GM12878 (cell line): ENCODE results near the gene CD58.

Experiments
- CEBPB ChIP-seq, 2 experiments: fragments of 150-350 bp in 1 of 2; IDR thresholded peaks; 2 replicates each; pipeline ENCODE4 v1.6.1; 2012 to 2014; ENCODE audit warnings: low read depth in 2 of 2, low read length in 2 of 2, borderline replicate concordance in 1 of 2, inconsistent platforms in 1 of 2
- CREB1 ChIP-seq: IDR thresholded peaks from 2 replicates; pipeline ENCODE4 v1.6.1; 2012; ENCODE audit warnings: low read depth, mild to moderate bottlenecking, inconsistent platforms
- GATAD2B ChIP-seq: fragments of 450-650 bp; conservative IDR thresholded peaks from 2 replicates; pipeline ENCODE4 v1.6.1; 2017; ENCODE audit warnings: low read depth, mild to moderate bottlenecking, moderate library complexity
- TF ChIP-seq, protein P1 (sequence below), 3 experiments: IDR thresholded peaks in 2 of 3; conservative IDR thresholded peaks in 1 of 3; 2 replicates each; pipeline ENCODE4 v1.5.1; 2011; ENCODE audit warnings: low read depth in 3 of 3, low read length in 3 of 3, mild to moderate bottlenecking in 3 of 3, control low read depth in 2 of 3, moderate library complexity in 2 of 3, inconsistent platforms in 1 of 3, mixed read lengths in 1 of 3; ENCODE audit not compliant: control insufficient read depth in 2 of 3, insufficient read depth in 1 of 3; ENCODE audit errors: extremely low read depth in 1 of 3

GRCh38 chr1:116586741-116587143, 15.9 kb upstream of the CD58 start:
- TF ChIP-seq CREB1, result peak; percentile 57
- TF ChIP-seq, protein P1, sequence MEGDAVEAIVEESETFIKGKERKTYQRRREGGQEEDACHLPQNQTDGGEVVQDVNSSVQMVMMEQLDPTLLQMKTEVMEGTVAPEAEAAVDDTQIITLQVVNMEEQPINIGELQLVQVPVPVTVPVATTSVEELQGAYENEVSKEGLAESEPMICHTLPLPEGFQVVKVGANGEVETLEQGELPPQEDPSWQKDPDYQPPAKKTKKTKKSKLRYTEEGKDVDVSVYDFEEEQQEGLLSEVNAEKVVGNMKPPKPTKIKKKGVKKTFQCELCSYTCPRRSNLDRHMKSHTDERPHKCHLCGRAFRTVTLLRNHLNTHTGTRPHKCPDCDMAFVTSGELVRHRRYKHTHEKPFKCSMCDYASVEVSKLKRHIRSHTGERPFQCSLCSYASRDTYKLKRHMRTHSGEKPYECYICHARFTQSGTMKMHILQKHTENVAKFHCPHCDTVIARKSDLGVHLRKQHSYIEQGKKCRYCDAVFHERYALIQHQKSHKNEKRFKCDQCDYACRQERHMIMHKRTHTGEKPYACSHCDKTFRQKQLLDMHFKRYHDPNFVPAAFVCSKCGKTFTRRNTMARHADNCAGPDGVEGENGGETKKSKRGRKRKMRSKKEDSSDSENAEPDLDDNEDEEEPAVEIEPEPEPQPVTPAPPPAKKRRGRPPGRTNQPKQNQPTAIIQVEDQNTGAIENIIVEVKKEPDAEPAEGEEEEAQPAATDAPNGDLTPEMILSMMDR (IDR thresholded peaks at IDR 0.05 in 2 of 3, conservative IDR thresholded peaks at IDR 0.05 in 1 of 3; ENCODE audit: control insufficient read depth in 2 of 3, extremely low read depth in 1 of 3, insufficient read depth in 1 of 3, low read depth in 3 of 3, low read length in 3 of 3), result no peak
- TF ChIP-seq CEBPB (IDR thresholded peaks at IDR 0.05; ENCODE audit: borderline replicate concordance in 1 of 2, low read depth in 2 of 2, low read length in 2 of 2), result peak in 1 of 2 experiments; percentile 25; a peak in 1 of 4 replicates
- no peak for TF ChIP-seq GATAD2B
